ENCODE data around the gene KRTAP10-12.

Gene KRTAP10-12

GRCh38 chr21:44729336-44730027 lies 32.5 kb downstream of the KRTAP10-12 start:
- no peak overlapping the region for H3K27ac ChIP-seq (ENCODE audit: low read length)
- peaks cover 7% of the 10 kb centered on the region for H3K27me3 ChIP-seq (ENCODE audit: low read depth, low read length)
- no peaks in the 10 kb centered on the region for H3K4me1 ChIP-seq (ENCODE audit: low read length)
- H3K4me2 ChIP-seq (ENCODE audit: low read length), result no peak overlapping the region
- no peaks in the 10 kb centered on the region for H4K20me1 ChIP-seq (ENCODE audit: insufficient read depth, low read length)
- no peaks in the 10 kb centered on the region for H3K9me3 ChIP-seq (ENCODE audit: insufficient read depth, low read length)
- H3K4me3 ChIP-seq (ENCODE audit: low read length), result no peak overlapping the region
- H3K9ac ChIP-seq (ENCODE audit: low read length), result no peak overlapping the region
- H3K36me3 ChIP-seq (replicated peaks; ENCODE audit: low read depth, low read length), result no peaks in the 10 kb centered on the region
- TF ChIP-seq EZH2phosphoT487 (IDR thresholded peaks at IDR 0.05; ENCODE audit: low read depth) (no peak), CTCF (IDR thresholded peaks at IDR 0.05; ENCODE audit: low read depth, low read length) (no peak)
- no peaks in the 10 kb centered on the region for H3K79me2 ChIP-seq (ENCODE audit: low read length)
- no peak overlapping the region for H2AFZ ChIP-seq (ENCODE audit: low read depth, low read length)

- Histone ChIP-seq H3K9ac (ENCODE audit: low read length) (no peak overlapping the region), H3K27ac (ENCODE audit: low read length) (no peak overlapping the region), H3K27me3 (ENCODE audit: low read depth, low read length) (peaks cover 7% of the 10 kb centered on the region), H3K4me3 (ENCODE audit: low read length) (no peak overlapping the region), H3K4me1 (ENCODE audit: low read length) (no peaks in the 10 kb centered on the region), H2AFZ (ENCODE audit: low read depth, low read length) (no peak overlapping the region), H4K20me1 (ENCODE audit: insufficient read depth, low read length) (no peaks in the 10 kb centered on the region), H3K36me3 (replicated peaks; ENCODE audit: low read depth, low read length) (no peaks in the 10 kb centered on the region), H3K9me3 (ENCODE audit: insufficient read depth, low read length) (no peaks in the 10 kb centered on the region), H3K79me2 (ENCODE audit: low read length) (no peaks in the 10 kb centered on the region), H3K4me2 (ENCODE audit: low read length) (no peak overlapping the region)
- TF ChIP-seq CTCF (IDR thresholded peaks at IDR 0.05; ENCODE audit: low read depth, low read length), result no peak
- no peak for TF ChIP-seq EZH2phosphoT487 (IDR thresholded peaks at IDR 0.05; ENCODE audit: low read depth)
Observed at GRCh38 chr21:44730028-44730395, 33.0 kb downstream of the KRTAP10-12 start.

DNA sequence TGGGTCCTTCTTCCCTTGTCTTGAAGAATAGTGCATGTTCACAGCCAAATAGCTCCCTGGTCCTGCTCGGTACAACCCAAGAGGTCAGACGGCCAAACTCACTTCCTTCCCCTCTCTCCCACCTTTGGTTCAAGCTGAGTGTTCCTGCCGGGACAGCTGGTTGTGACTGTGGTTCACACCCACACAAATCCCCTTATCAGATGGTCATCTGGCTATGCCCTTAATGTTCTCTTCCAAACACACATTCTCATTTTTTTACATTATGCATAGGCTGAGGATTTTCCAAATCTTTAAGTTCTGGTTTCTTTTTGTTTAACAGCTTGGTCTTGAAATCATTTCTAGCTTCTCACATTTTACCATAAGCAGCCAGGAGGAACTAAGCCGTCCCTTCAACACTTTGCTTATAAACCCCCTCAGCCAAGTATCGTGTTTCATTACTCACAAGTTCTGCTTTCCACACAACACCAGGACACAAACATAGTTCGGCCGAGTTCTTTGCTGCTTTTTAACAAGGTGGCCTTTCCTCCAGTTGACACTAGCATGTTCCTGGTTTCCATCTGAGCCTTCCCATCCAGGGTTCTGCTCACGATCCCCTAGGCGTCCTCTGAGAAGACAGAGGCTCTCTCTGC lies 34.1 kb downstream of the KRTAP10-12 start:
- Histone ChIP-seq H2AFZ (ENCODE audit: low read depth, low read length) (no peak overlapping the region), H3K79me2 (ENCODE audit: low read length) (no peaks in the 10 kb centered on the region), H3K4me1 (ENCODE audit: low read length) (no peaks in the 10 kb centered on the region), H3K27me3 (ENCODE audit: low read depth, low read length) (peaks cover 5% of the 10 kb centered on the region), H3K4me2 (ENCODE audit: low read length) (no peak overlapping the region), H3K4me3 (ENCODE audit: low read length) (no peak overlapping the region), H4K20me1 (ENCODE audit: insufficient read depth, low read length) (no peaks in the 10 kb centered on the region), H3K9ac (ENCODE audit: low read length) (no peak overlapping the region), H3K27ac (ENCODE audit: low read length) (no peak overlapping the region), H3K36me3 (replicated peaks; ENCODE audit: low read depth, low read length) (no peaks in the 10 kb centered on the region), H3K9me3 (ENCODE audit: insufficient read depth, low read length) (no peaks in the 10 kb centered on the region)
- TF ChIP-seq EZH2phosphoT487 (IDR thresholded peaks at IDR 0.05; ENCODE audit: low read depth), result no peak

DNA sequence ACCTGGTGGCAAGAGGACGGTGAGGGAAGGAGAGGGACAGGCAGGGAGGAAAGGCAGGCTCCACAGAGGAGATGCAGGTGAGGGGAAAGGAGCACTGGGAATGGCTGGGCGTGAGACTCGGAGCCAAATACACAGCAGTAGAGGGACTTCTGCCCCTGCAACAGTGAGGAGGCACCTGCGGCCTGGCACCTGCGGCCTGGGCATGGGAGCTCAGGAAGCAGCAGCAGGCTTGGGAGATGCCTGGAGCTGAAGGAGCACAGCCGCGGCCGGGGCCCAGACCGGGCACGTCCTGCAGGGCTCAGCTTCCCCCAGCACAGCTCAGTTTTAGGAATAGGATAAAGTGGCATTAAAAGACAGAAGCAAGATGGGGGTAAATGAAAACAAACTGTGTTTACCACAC lies 35.3 kb downstream of the KRTAP10-12 start:
- TF ChIP-seq EZH2phosphoT487 (IDR thresholded peaks at IDR 0.05; ENCODE audit: low read depth), result no peak
- TF ChIP-seq CTCF (IDR thresholded peaks at IDR 0.05; ENCODE audit: low read depth, low read length), result no peak
- no peak overlapping the region for H3K4me2 ChIP-seq (ENCODE audit: low read length)

More for the DNA sequence above, 35.3 kb downstream of the KRTAP10-12 start:
- no peaks in the 10 kb centered on the region for H3K4me1 ChIP-seq (ENCODE audit: low read length)
- peaks cover 5% of the 10 kb centered on the region for H3K27me3 ChIP-seq (ENCODE audit: low read depth, low read length)
- no peak overlapping the region for H3K9ac ChIP-seq (ENCODE audit: low read length)
- H3K27ac ChIP-seq (ENCODE audit: low read length), result no peak overlapping the region
- no peak overlapping the region for H2AFZ ChIP-seq (ENCODE audit: low read depth, low read length)
- H3K79me2 ChIP-seq (ENCODE audit: low read length), result no peaks in the 10 kb centered on the region
- no peak overlapping the region for H3K4me3 ChIP-seq (ENCODE audit: low read length)
- H3K9me3 ChIP-seq (ENCODE audit: insufficient read depth, low read length), result no peaks in the 10 kb centered on the region
- no peaks in the 10 kb centered on the region for H4K20me1 ChIP-seq (ENCODE audit: insufficient read depth, low read length)
- H3K36me3 ChIP-seq (replicated peaks; ENCODE audit: low read depth, low read length), result no peaks in the 10 kb centered on the region
